Measurements from ENCODE around the gene THAP10. TPM values are rescaled to one million over a fixed set of nuclear protein-coding genes. Genes with fewer than 3 reads are reported as not detected.

THAP10 gene
- total RNA-seq, 1 experiment from 2014 or later, result 2.5 TPM

DNA sequence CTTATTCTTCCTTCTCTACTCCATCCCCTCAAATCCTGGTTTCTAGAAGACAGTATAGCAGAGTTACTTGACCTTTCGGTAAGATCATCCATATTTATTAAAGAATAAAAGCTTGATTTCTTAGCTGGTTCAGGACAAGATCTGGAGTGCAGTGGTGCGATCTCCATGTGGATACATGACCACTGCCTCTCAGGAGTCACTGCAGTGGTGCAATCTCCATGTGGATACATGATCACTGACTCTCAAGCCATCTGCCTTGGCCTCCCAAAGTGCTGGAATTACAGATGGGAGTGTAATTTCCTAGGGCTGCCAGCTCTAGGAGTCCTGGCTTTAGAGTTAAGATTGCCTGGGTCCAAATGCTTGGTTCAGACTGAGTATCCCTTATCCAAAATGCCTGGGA, 54.8 kb downstream of the THAP10 start:
- H3K56ac ChIP-seq (ENCODE audit: insufficient read length, low read depth, low read length), result no peak overlapping the region
- no peak overlapping the region for H2BK15ac ChIP-seq (ENCODE audit: low read depth, low read length)
- H3K4me3 Mint-ChIP-seq, result no peak overlapping the region
- no peak overlapping the region for H3K18ac ChIP-seq (ENCODE audit: insufficient read length, low read depth, low read length)
- WGBS (ENCODE audit: extremely low coverage, insufficient read length, low lambda C conversion rate), result no CpG with 5 or more reads among the region's 2 CpGs
- no peak overlapping the region for H3K27ac ChIP-seq (ENCODE audit: insufficient read length, low read depth, low read length)
- no peaks in the 10 kb centered on the region for H4K20me1 ChIP-seq (ENCODE audit: control insufficient read depth, insufficient read depth, insufficient read length)
- H3K4me1 Mint-ChIP-seq, result peaks cover 9 to 17% of the 10 kb centered on the region in 2 experiments
- H3K23me2 ChIP-seq (ENCODE audit: insufficient read length, low read depth, low read length, poor library complexity, severe bottlenecking), result no peaks in the 10 kb centered on the region
- H3T11ph ChIP-seq (ENCODE audit: low read length), result no peak overlapping the region
- H3K9ac ChIP-seq (ENCODE audit: extremely low read depth, insufficient read length, low read length), result no peak overlapping the region
- no peak overlapping the region for H3K4ac ChIP-seq (ENCODE audit: low read depth, low read length)
- no peak overlapping the region for H2AK5ac ChIP-seq (ENCODE audit: insufficient read length, low read length)
- peaks cover 20 to 34% (median 33%) of the 10 kb centered on the region in 3 experiments for H3K36me3 Mint-ChIP-seq (ENCODE audit: insufficient read depth in 1 of 3, low read depth in 3 of 3)
- no peak overlapping the region for H4K8ac ChIP-seq (replicated peaks; ENCODE audit: insufficient read length, low read depth, low read length)
- no peak overlapping the region for H4K91ac ChIP-seq (ENCODE audit: insufficient read length, low read depth, low read length)
- no peaks in the 10 kb centered on the region; a peak in 1 of 5 replicates for H3K9me3 Mint-ChIP-seq
- H2BK5ac ChIP-seq (ENCODE audit: insufficient read length, low read length), result no peak overlapping the region
- H3K4me2 ChIP-seq (ENCODE audit: insufficient read depth, insufficient read length, low read length), result no peak overlapping the region
- H3K9me3 ChIP-seq (ENCODE audit: control insufficient read depth, low read depth, low read length), result peaks cover 6% of the 10 kb centered on the region
- peaks cover 7% of the 10 kb centered on the region; the same call in 1 of the 2 replicates for H3K4me1 ChIP-seq (ENCODE audit: insufficient read depth, low read length)
- no peak overlapping the region for H3K23ac ChIP-seq (ENCODE audit: insufficient read length, low read depth, low read length)
- H3K14ac ChIP-seq (ENCODE audit: insufficient read depth, low read length), result 0 out of 2 replicates have a peak overlapping the region, but pooled peaks have one; percentile 13
- H2BK120ac ChIP-seq (ENCODE audit: low read depth, low read length, poor library complexity, severe bottlenecking), result no peak overlapping the region
- no peak overlapping the region for H3K27ac Mint-ChIP-seq
- DNase-seq, result no peak
- no peak overlapping the region for H2BK12ac ChIP-seq (ENCODE audit: insufficient read length, low read depth, low read length)
- peak overlapping the region; percentile 42 for H4K5ac ChIP-seq (ENCODE audit: insufficient read length, low read depth, low read length)
- no peaks in the 10 kb centered on the region for H3K79me2 ChIP-seq (ENCODE audit: insufficient read depth, low read length)
- TF ChIP-seq, protein P1, sequence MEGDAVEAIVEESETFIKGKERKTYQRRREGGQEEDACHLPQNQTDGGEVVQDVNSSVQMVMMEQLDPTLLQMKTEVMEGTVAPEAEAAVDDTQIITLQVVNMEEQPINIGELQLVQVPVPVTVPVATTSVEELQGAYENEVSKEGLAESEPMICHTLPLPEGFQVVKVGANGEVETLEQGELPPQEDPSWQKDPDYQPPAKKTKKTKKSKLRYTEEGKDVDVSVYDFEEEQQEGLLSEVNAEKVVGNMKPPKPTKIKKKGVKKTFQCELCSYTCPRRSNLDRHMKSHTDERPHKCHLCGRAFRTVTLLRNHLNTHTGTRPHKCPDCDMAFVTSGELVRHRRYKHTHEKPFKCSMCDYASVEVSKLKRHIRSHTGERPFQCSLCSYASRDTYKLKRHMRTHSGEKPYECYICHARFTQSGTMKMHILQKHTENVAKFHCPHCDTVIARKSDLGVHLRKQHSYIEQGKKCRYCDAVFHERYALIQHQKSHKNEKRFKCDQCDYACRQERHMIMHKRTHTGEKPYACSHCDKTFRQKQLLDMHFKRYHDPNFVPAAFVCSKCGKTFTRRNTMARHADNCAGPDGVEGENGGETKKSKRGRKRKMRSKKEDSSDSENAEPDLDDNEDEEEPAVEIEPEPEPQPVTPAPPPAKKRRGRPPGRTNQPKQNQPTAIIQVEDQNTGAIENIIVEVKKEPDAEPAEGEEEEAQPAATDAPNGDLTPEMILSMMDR (conservative IDR thresholded peaks at IDR 0.05), result no peak
- H2AFZ ChIP-seq (ENCODE audit: low read length), result no peak overlapping the region
- H2BK20ac ChIP-seq (ENCODE audit: low read depth, low read length, poor library complexity, severe bottlenecking), result no peak overlapping the region
- no peaks in the 10 kb centered on the region for H3K27me3 ChIP-seq (ENCODE audit: insufficient read depth, low read length)
- no peaks in the 10 kb centered on the region for H3K27me3 Mint-ChIP-seq (ENCODE audit: low read depth)
- no peaks in the 10 kb centered on the region for H3K79me1 ChIP-seq (ENCODE audit: insufficient read depth, low read depth, low read length, poor library complexity, severe bottlenecking)

Measured in H9 (cell line).